Inflammatory macrophage treated with lipopolysaccharide for 4 hours (primary cell): ENCODE data around the gene TPM4.
A peak's percentile ranks its signal among the peaks of the same experiment; 100 is the strongest.

Experiments
- DNase-seq: peaks from one replicate; pipeline ENCODE4 v3.0.0-alpha.2; 2020

TPM4 gene

GRCh38 chr19:16076154-16076957, at the start of gene TPM4:
Gene TPM4 (plus strand): TSS chr19:16076495. CDS start chr19:16076566, 71 bp downstream.
- peak; percentile 94 for DNase-seq

GRCh38 chr19:16026756-16027155, 49.5 kb upstream of the TPM4 start:
- no peak for DNase-seq

- no peak for DNase-seq
Measured at GRCh38 chr19:16027528-16027927, 48.8 kb upstream of the TPM4 start.

- peak; percentile 11 for DNase-seq
Measured at GRCh38 chr19:16030155-16030554, 46.1 kb upstream of the TPM4 start.

GRCh38 chr19:16030964-16031871, 45.1 kb upstream of the TPM4 start:
- no peak for DNase-seq

- no peak for DNase-seq
Measured at GRCh38 chr19:16031872-16032200, 44.5 kb upstream of the TPM4 start.

GRCh38 chr19:16032509-16033135, 43.7 kb upstream of the TPM4 start:
- no peak for DNase-seq

- no peak for DNase-seq
Measured at GRCh38 chr19:16033136-16033530, 43.2 kb upstream of the TPM4 start.

GRCh38 chr19:16033721-16034120, 42.6 kb upstream of the TPM4 start:
- DNase-seq, result no peak

- no peak for DNase-seq
Measured at GRCh38 chr19:16034180-16034579, 42.1 kb upstream of the TPM4 start.

GRCh38 chr19:16034958-16035560, 41.2 kb upstream of the TPM4 start:
- DNase-seq, result no peak

- no peak for DNase-seq
Measured at GRCh38 chr19:16035601-16036297, 40.5 kb upstream of the TPM4 start.

- no peak for DNase-seq
Measured at GRCh38 chr19:16036397-16036925, 39.8 kb upstream of the TPM4 start.

GRCh38 chr19:16036941-16037340, 39.4 kb upstream of the TPM4 start:
- DNase-seq, result no peak

GRCh38 chr19:16037424-16038195, 38.7 kb upstream of the TPM4 start:
- no peak for DNase-seq

GRCh38 chr19:16038196-16038695, 38.0 kb upstream of the TPM4 start:
- DNase-seq, result no peak

GRCh38 chr19:16039081-16039480, 37.2 kb upstream of the TPM4 start:
- DNase-seq, result no peak

- no peak for DNase-seq
Measured at GRCh38 chr19:16039545-16039944, 36.8 kb upstream of the TPM4 start.

- DNase-seq, result peak; percentile 49
Measured at GRCh38 chr19:16040642-16041041, 35.7 kb upstream of the TPM4 start.

- DNase-seq, result peak; percentile 67
Measured at GRCh38 chr19:16041299-16041990, 34.9 kb upstream of the TPM4 start.

- no peak for DNase-seq
Measured at GRCh38 chr19:16041991-16042386, 34.3 kb upstream of the TPM4 start.
